Vagina (tissue), 2 donors: ENCODE results near the gene NADK2.

Source experiments
- POLR2A ChIP-seq, 2 donors: fragments of 450-650 bp; IDR thresholded peaks; one replicate each; pipeline ENCODE4 v1.6.1; 2017; ENCODE audit warnings: antibody characterized with exemption in 2 of 2, mild to moderate bottlenecking in 2 of 2, moderate library complexity in 2 of 2
- POLR2AphosphoS5 ChIP-seq, 2 donors: sonication (generic); formaldehyde crosslinking; IDR thresholded peaks; one replicate each; pipeline ENCODE4 v1.9.0; 2017; ENCODE audit warnings: antibody characterized with exemption in 2 of 2, mild to moderate bottlenecking in 2 of 2, low read depth in 1 of 2; ENCODE audit not compliant: insufficient read depth in 1 of 2
- TF ChIP-seq, protein P1 (sequence below), 3 experiments: fragments of 450-650 bp in 2 of 3; fragments of 200-600 bp in 1 of 3; sonication (generic) in 1 of 3; IDR thresholded peaks; one replicate each; pipeline ENCODE4 v1.5.1; 2017 to 2019; ENCODE audit warnings: antibody characterized with exemption in 3 of 3, mild to moderate bottlenecking in 2 of 3, moderate library complexity in 2 of 3

DNA sequence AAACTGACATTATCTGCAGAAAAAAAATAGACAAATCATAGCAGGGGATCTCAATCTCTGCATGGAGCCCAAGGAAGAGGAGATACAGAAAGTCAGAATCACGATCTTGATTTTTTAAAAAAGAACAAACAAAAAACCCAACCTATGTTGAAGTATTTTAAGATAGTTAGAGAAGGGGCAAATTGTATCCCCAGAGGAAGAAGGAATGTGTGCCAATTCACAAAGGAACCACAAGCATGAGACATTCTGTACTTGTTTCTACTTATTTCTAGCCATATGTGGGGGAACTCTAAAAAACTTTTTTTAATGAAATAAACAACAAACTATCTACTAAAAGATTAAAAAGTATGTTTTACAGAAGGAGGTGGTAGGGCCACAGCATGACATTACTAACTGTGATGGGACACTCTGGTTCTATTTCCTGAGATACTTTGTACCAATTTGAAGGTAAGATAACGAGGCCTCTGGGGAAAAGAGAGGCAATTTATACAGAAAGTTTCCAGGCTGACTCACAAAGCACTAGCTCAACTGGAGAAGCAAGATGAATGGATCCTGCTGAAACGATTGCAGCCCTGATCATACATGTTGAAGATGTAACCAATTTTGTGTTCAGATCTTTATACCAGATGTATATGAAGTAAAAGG, 37.5 kb upstream of the NADK2 start:
- TF ChIP-seq, protein P1, sequence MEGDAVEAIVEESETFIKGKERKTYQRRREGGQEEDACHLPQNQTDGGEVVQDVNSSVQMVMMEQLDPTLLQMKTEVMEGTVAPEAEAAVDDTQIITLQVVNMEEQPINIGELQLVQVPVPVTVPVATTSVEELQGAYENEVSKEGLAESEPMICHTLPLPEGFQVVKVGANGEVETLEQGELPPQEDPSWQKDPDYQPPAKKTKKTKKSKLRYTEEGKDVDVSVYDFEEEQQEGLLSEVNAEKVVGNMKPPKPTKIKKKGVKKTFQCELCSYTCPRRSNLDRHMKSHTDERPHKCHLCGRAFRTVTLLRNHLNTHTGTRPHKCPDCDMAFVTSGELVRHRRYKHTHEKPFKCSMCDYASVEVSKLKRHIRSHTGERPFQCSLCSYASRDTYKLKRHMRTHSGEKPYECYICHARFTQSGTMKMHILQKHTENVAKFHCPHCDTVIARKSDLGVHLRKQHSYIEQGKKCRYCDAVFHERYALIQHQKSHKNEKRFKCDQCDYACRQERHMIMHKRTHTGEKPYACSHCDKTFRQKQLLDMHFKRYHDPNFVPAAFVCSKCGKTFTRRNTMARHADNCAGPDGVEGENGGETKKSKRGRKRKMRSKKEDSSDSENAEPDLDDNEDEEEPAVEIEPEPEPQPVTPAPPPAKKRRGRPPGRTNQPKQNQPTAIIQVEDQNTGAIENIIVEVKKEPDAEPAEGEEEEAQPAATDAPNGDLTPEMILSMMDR (IDR thresholded peaks at IDR 0.05), result no peak
- TF ChIP-seq POLR2A (IDR thresholded peaks at IDR 0.05), result no peak
- TF ChIP-seq POLR2AphosphoS5 (IDR thresholded peaks at IDR 0.05; ENCODE audit: insufficient read depth in 1 of 2, low read depth in 1 of 2), result no peak
